Measurements from ENCODE around the gene GABRG3.

- TF ChIP-seq CREB5 (CRISPR knock-in tag; IDR thresholded peaks at IDR 0.05), result no peak
- TF ChIP-seq EZH2 (IDR thresholded peaks at IDR 0.05; ENCODE audit: borderline replicate concordance, low read depth, low read length), result no peak
- no peak for TF ChIP-seq NBN (IDR thresholded peaks at IDR 0.05; ENCODE audit: low read depth)
- TF ChIP-seq POLR2A (conservative IDR thresholded peaks at IDR 0.05), result no peak
- no peak for TF ChIP-seq CTCF (IDR thresholded peaks at IDR 0.05 in 2 of 3, conservative IDR thresholded peaks at IDR 0.05 in 1 of 3; ENCODE audit: insufficient read depth in 2 of 3, low read depth in 1 of 3, low read length in 3 of 3)
- no peak for TF ChIP-seq MED1 (CRISPR knock-in tag; IDR thresholded peaks at IDR 0.05; ENCODE audit: borderline replicate concordance)
- TF ChIP-seq XRCC3 (IDR thresholded peaks at IDR 0.05), result no peak
- TF ChIP-seq EP300 (IDR thresholded peaks at IDR 0.05; ENCODE audit: low read length), result no peak
- no peak for TF ChIP-seq RNF2 (IDR thresholded peaks at IDR 0.05)
- no peak for TF ChIP-seq JUN (IDR thresholded peaks at IDR 0.05; ENCODE audit: borderline replicate concordance, low read depth, low read length)
- TF ChIP-seq JUN (CRISPR knock-in tag; IDR thresholded peaks at IDR 0.05; ENCODE audit: borderline replicate concordance), result no peak
- no peak for TF ChIP-seq HMG20A (CRISPR knock-in tag; conservative IDR thresholded peaks at IDR 0.05)
- no peak for TF ChIP-seq ZNF384 (IDR thresholded peaks at IDR 0.05; ENCODE audit: low read depth, low read length)
- TF ChIP-seq FOXA1 (IDR thresholded peaks at IDR 0.05; ENCODE audit: borderline replicate concordance), result no peak
- no peak for TF ChIP-seq NR2C2 (CRISPR knock-in tag; IDR thresholded peaks at IDR 0.05)
- TF ChIP-seq NR2C2 (tag; IDR thresholded peaks at IDR 0.05), result no peak
These were observed 356.6 kb downstream of the GABRG3 start for GRCh38 chr15:27327467-27328025.

Measured in K562 (cell line).